SK-N-SH (cell line): Measurements from ENCODE around the gene DGKE. TPM values are rescaled to one million over a fixed set of nuclear protein-coding genes. Genes with fewer than 3 reads are reported as not detected.

Experiments
- CTCF ChIA-PET: fragments of 300-600, 350-600 bp; formaldehyde crosslinking; extraction: SDS; loops from one replicate; lab custom pipeline; 2021; lab: Yijun Ruan, JAX
- POLR2A ChIA-PET: fragments of 350-600 bp; sonication (Branson Sonifier 250); formaldehyde crosslinking; extraction: SDS; loops from one replicate; lab custom pipeline; 2020; ENCODE audit warnings: antibody characterized with exemption, inconsistent platforms; lab: Yijun Ruan, JAX
- DNase-seq: peaks from one replicate; pipeline ENCODE4 v3.0.0; 2012
- H2AFZ ChIP-seq: fragments of 200-600 bp; sonication (generic); 2 replicates; pipeline ENCODE4 v1.8.1; 2016; ENCODE audit warnings: antibody characterized with exemption, mild to moderate bottlenecking, low read depth
- H3F3A ChIP-seq: fragments of 200-600 bp; sonication (generic); replicated peaks from 2 replicates; pipeline ENCODE3; 2016; ENCODE audit warnings: antibody characterized with exemption, mild to moderate bottlenecking; ENCODE audit not compliant: insufficient read depth
- H3K27ac ChIP-seq, 2 experiments: fragments of 200-500 bp in 1 of 2; fragments of 200-600 bp in 1 of 2; sonication (Bioruptor generic) in 1 of 2; sonication (generic), shearing (Covaris generic) in 1 of 2; 2 replicates each; pipeline versions ENCODE4 v1.5.1 to v1.6.1; 2014 to 2016; ENCODE audit warnings: low read depth in 2 of 2, inconsistent platforms in 1 of 2, low read length in 1 of 2, mild to moderate bottlenecking in 1 of 2, mixed read lengths in 1 of 2
- H3K27me3 ChIP-seq: fragments of 200-600 bp; sonication (generic), shearing (Covaris generic); 2 replicates; pipeline ENCODE4 v1.6.1; 2016; ENCODE audit warnings: mixed run types; ENCODE audit not compliant: insufficient read depth
- H3K36me3 ChIP-seq, 2 experiments: fragments of 200-500 bp in 1 of 2; fragments of 200-600 bp in 1 of 2; sonication (Bioruptor generic) in 1 of 2; sonication (generic) in 1 of 2; replicated peaks in 1 of 2; 2 replicates each; pipeline versions ENCODE3 to v1.5.1; 2014 to 2016; ENCODE audit warnings: low read length in 1 of 2, mild to moderate bottlenecking in 1 of 2; ENCODE audit not compliant: insufficient read depth in 2 of 2, control insufficient read depth in 1 of 2
- H3K4me1 ChIP-seq, 2 experiments: fragments of 200-500 bp in 1 of 2; fragments of 200-600 bp in 1 of 2; sonication (Bioruptor generic) in 1 of 2; sonication (generic), shearing (Covaris generic) in 1 of 2; 2 replicates each; pipeline versions ENCODE4 v1.5.1 to v1.6.1; 2014 to 2016; ENCODE audit warnings: low read depth in 1 of 2, low read length in 1 of 2, mixed run types in 1 of 2; ENCODE audit not compliant: insufficient read depth in 2 of 2, control insufficient read depth in 1 of 2
- H3K4me2 ChIP-seq: fragments of 200-600 bp; sonication (generic), shearing (Covaris generic); 2 replicates; pipeline ENCODE4 v1.6.1; 2017; ENCODE audit warnings: mixed run types
- H3K4me3 ChIP-seq, 2 experiments: fragments of 200-500 bp in 1 of 2; fragments of 200-600 bp in 1 of 2; sonication (Bioruptor generic) in 1 of 2; sonication (generic), shearing (Covaris generic) in 1 of 2; 2 replicates each; pipeline versions ENCODE4 v1.5.1 to v1.8.1; 2014 to 2016; ENCODE audit warnings: low read depth in 2 of 2, inconsistent platforms in 1 of 2, low read length in 1 of 2, mild to moderate bottlenecking in 1 of 2, mixed read lengths in 1 of 2, moderate library complexity in 1 of 2
- H3K79me2 ChIP-seq: fragments of 200-600 bp; sonication (generic); 2 replicates; pipeline ENCODE4 v1.8.1; 2017; ENCODE audit warnings: mild to moderate bottlenecking; ENCODE audit not compliant: insufficient read depth
- H3K9ac ChIP-seq: fragments of 200-600 bp; sonication (generic); 2 replicates; pipeline ENCODE4 v1.6.1; 2017; ENCODE audit warnings: mixed run types
- H3K9me2 ChIP-seq: fragments of 200-600 bp; sonication (generic); 2 replicates; pipeline ENCODE4 v1.6.1; 2017; ENCODE audit warnings: mixed run types
- H3K9me3 ChIP-seq: fragments of 200-600 bp; sonication (generic); 2 replicates; pipeline ENCODE4 v1.6.1; 2017; ENCODE audit warnings: mixed run types, mild to moderate bottlenecking, moderate library complexity
- H4K20me1 ChIP-seq: fragments of 200-600 bp; sonication (generic); 2 replicates; pipeline ENCODE4 v1.6.1; 2017; ENCODE audit warnings: mild to moderate bottlenecking, mixed run types; ENCODE audit not compliant: insufficient read depth
- CHD2 ChIP-seq: fragments of 150-350 bp; IDR thresholded peaks from 2 replicates; pipeline ENCODE4 v1.6.1; 2018; ENCODE audit warnings: low read length; ENCODE audit not compliant: partially characterized antibody
- ELF1 ChIP-seq: IDR thresholded peaks from 2 replicates; pipeline ENCODE4 v1.4.0; 2012
- FOSL2 ChIP-seq: IDR thresholded peaks from 2 replicates; pipeline ENCODE4 v1.4.0; 2012; ENCODE audit warnings: low read depth, mild to moderate bottlenecking, moderate library complexity, borderline replicate concordance
- FOXJ3 ChIP-seq: sonication (generic); formaldehyde crosslinking; IDR thresholded peaks from 2 replicates; pipeline ENCODE4 v1.5.1; 2020; ENCODE audit warnings: mild to moderate bottlenecking, missing genetic modification reagents
- FOXM1 ChIP-seq: IDR thresholded peaks from 2 replicates; pipeline ENCODE4 v1.4.0; 2012; ENCODE audit warnings: low read depth, mild to moderate bottlenecking
- MXI1 ChIP-seq: IDR thresholded peaks from 2 replicates; pipeline ENCODE4 v1.6.1; 2012; ENCODE audit warnings: mild to moderate bottlenecking, low read depth, low read length, improper control_type of control experiment
- POLR2AphosphoS5 ChIP-seq: IDR thresholded peaks from 2 replicates; pipeline ENCODE4 v1.6.1; 2012; ENCODE audit warnings: low read depth, low read length
- RFX5 ChIP-seq: IDR thresholded peaks from 2 replicates; pipeline ENCODE4 v1.6.1; 2012; ENCODE audit warnings: mild to moderate bottlenecking, improper control_type of control experiment, low read length
- SIN3A ChIP-seq: IDR thresholded peaks from 2 replicates; pipeline ENCODE4 v1.6.1; 2012; ENCODE audit warnings: low read depth, mild to moderate bottlenecking, low read length, moderate library complexity, borderline replicate concordance
- SMC3 ChIP-seq: IDR thresholded peaks from 2 replicates; pipeline ENCODE4 v1.6.1; 2012; ENCODE audit warnings: low read depth, low read length, improper control_type of control experiment
- TCF12 ChIP-seq: IDR thresholded peaks from 2 replicates; pipeline ENCODE4 v1.4.0; 2012
- TEAD4 ChIP-seq: IDR thresholded peaks from 2 replicates; pipeline ENCODE4 v1.4.0; 2012; ENCODE audit warnings: mild to moderate bottlenecking, borderline replicate concordance; ENCODE audit not compliant: insufficient read depth
- YY1 ChIP-seq: IDR thresholded peaks from 2 replicates; pipeline ENCODE4 v1.4.0; 2012; ENCODE audit warnings: low read depth, mild to moderate bottlenecking
- WGBS: methylation state at CpG from one replicate; pipeline ENCODE4 v1.1.6; 2017; ENCODE audit warnings: low lambda C conversion rate; 5-methylcytosine and 5-hydroxymethylcytosine counted together
- polyA plus RNA-seq, 3 experiments: library from polyadenylated mRNA; depleted of rRNA; stranded (reverse); fragments of >200 nt; gene quantifications; 2 replicates each; pipeline ENCODE4 v1.2.3, GENCODE V29; 2012

The DGKE gene
- polyA plus RNA-seq, 1 of the 3 experiments (the other 2 are of a cell fraction) = 2.4 TPM

DNA sequence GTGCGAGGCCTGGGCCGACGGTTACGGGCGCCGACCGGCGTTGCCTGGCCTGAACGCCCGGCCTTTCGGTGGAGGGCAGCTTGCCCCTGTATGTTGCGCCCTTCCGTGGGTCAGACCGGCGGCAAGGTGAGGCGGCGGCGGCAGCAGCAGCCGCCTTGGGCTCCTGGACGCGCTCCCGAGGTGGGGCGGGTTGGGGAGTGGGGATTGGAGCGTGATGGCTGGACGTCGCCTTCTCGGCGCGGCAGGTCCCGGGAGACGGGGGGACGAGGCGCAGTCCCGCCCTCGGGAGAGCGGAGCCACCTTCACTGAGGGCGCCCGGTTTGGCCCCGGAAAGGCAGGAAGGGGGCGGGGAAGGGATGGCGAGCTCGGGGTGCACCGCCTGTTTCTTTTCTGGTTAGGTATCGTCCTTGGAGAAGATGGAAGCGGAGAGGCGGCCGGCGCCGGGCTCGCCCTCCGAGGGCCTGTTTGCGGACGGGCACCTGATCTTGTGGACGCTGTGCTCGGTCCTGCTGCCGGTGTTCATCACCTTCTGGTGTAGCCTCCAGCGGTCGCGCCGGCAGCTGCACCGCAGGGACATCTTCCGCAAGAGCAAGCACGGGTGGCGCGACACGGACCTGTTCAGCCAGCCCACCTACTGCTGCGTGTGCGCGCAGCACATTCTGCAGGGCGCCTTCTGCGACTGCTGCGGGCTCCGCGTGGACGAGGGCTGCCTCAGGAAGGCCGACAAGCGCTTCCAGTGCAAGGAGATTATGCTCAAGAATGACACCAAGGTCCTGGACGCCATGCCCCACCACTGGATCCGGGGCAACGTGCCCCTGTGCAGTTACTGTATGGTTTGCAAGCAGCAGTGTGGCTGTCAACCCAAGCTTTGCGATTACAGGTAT, 671 bp downstream of the DGKE start:
- Histone ChIP-seq H3K79me2 (peaks cover 44% of the 10 kb centered on the region), H3K4me2 (peak overlapping the region; percentile 97), H3K9ac (peak overlapping the region; percentile 81), H3K4me1 (peaks cover 9 to 21% of the 10 kb centered on the region in 2 experiments; a peak in 3 of 4 replicates), H3K36me3 (peaks cover 4 to 26% of the 10 kb centered on the region in 2 experiments), H3K4me3 (peak overlapping the region; percentile 66 to 74), H2AFZ (peak overlapping the region; percentile 85), H4K20me1 (no peaks in the 10 kb centered on the region), H3F3A (peaks cover 4% of the 10 kb centered on the region), H3K27me3 (no peaks in the 10 kb centered on the region), H3K9me2 (no peaks in the 10 kb centered on the region), H3K27ac (peak overlapping the region in 1 of 2 experiments; percentile 66; a peak in 1 of 4 replicates), H3K9me3 (no peaks in the 10 kb centered on the region)
- peak; percentile 74 for DNase-seq
- ChIA-PET CTCF (interaction anchor here (1.2 to 5.5 kb wide), 10 partner anchors 9 to 110 kb away, joined by 3 to 32 read pairs (median 4); no protein-coding TSS in a partner anchor), POLR2A (interaction anchor here (1.0 to 2.3 kb wide), 3 partner anchors 79 to 143 kb away, joined by 3 to 8 read pairs (median 4); partner anchors contain the start of genes COIL, SCPEP1 and TRIM25)
- WGBS = 40% methylated on average over 49 of the region's 81 CpGs
- TF ChIP-seq POLR2AphosphoS5 (no peak), MXI1 (peak; percentile 23), SIN3A (peak; percentile 48; the same call in 1 of the 2 replicates), CHD2 (no peak)

- CTCF ChIA-PET = interaction anchor here (1.2 to 5.5 kb wide), 9 partner anchors 9 to 109 kb away, joined by 3 to 32 read pairs (median 4); no protein-coding TSS in a partner anchor
- POLR2A ChIA-PET = interaction anchor here (2.3 kb wide), 1 partner anchor 79 kb away, joined by 8 read pairs; the partner anchor contains the start of gene TRIM25
- Histone ChIP-seq H3K79me2 (peaks cover 40% of the 10 kb centered on the region), H3K4me3 (peak overlapping the region; percentile 66 to 74), H3K9me3 (no peaks in the 10 kb centered on the region), H3K27me3 (no peaks in the 10 kb centered on the region), H3K9me2 (no peaks in the 10 kb centered on the region), H2AFZ (no peak overlapping the region), H3K4me1 (peaks cover 9 to 21% of the 10 kb centered on the region in 2 experiments; a peak in 3 of 4 replicates), H3F3A (peaks cover 4% of the 10 kb centered on the region), H4K20me1 (no peaks in the 10 kb centered on the region), H3K36me3 (peaks cover 4 to 25% of the 10 kb centered on the region in 2 experiments), H3K27ac (no peak overlapping the region), H3K4me2 (peak overlapping the region; percentile 97), H3K9ac (no peak overlapping the region)
- WGBS = 97% methylated on average over 7 of the region's 7 CpGs
- DNase-seq = no peak
- TF ChIP-seq TEAD4 (no peak), ELF1 (no peak), RFX5 (no peak), SMC3 (no peak), FOXM1 (no peak), FOXJ3 (CRISPR knock-in tag) (no peak), YY1 (no peak), TCF12 (no peak), FOSL2 (no peak)
Observed at GRCh38 chr17:56835264-56835585, 1.3 kb downstream of the DGKE start.
